Measurements from ENCODE around the gene ZFHX3. TPM values are rescaled to one million over a fixed set of nuclear protein-coding genes. Genes with fewer than 3 reads are reported as not detected.

ZFHX3 gene
- polyA plus RNA-seq, 1 donor from 2014 or later, result 26.4 TPM

GRCh38 chr16:72922714-72923113 is 125.2 kb downstream of the ZFHX3 start:
- no peak overlapping the region for H3K9ac ChIP-seq (ENCODE audit: low read length)
- peaks cover 80% of the 10 kb centered on the region for H4K20me1 ChIP-seq (ENCODE audit: insufficient read depth)
- H2AFZ ChIP-seq (ENCODE audit: low read depth, low read length), result no peak overlapping the region
- no peak overlapping the region for H3K4me2 ChIP-seq (ENCODE audit: low read length)
- no peak overlapping the region for H3K4me3 ChIP-seq (ENCODE audit: low read length)
- TF ChIP-seq TAF1 (IDR thresholded peaks at IDR 0.05; ENCODE audit: low read depth) (no peak), RAD21 (conservative IDR thresholded peaks at IDR 0.05) (no peak)
- H3K9me3 ChIP-seq (ENCODE audit: low read length), result no peaks in the 10 kb centered on the region
- no peaks in the 10 kb centered on the region for H3F3A ChIP-seq (ENCODE audit: insufficient read depth, low read length, poor library complexity, severe bottlenecking)
- peaks cover 98% of the 10 kb centered on the region for H3K79me2 ChIP-seq (replicated peaks; ENCODE audit: insufficient read depth, low read length)
- no peaks in the 10 kb centered on the region for H3K27me3 ChIP-seq (ENCODE audit: insufficient read depth, low read depth, low read length)
- no peaks in the 10 kb centered on the region for H3K36me3 ChIP-seq (ENCODE audit: insufficient read depth, low read length)
- H3K27ac ChIP-seq (ENCODE audit: low read length), result no peak overlapping the region
- no peaks in the 10 kb centered on the region for H3K9me2 ChIP-seq (ENCODE audit: insufficient read depth, low read length)

- H3K9ac ChIP-seq (ENCODE audit: low read length), result no peak overlapping the region
- H3K27ac ChIP-seq (ENCODE audit: low read length), result no peak overlapping the region
- H3F3A ChIP-seq (ENCODE audit: insufficient read depth, low read length, poor library complexity, severe bottlenecking), result no peaks in the 10 kb centered on the region
- H4K20me1 ChIP-seq (ENCODE audit: insufficient read depth), result peaks cover 79% of the 10 kb centered on the region
- TF ChIP-seq MXI1 (conservative IDR thresholded peaks at IDR 0.05; ENCODE audit: poor library complexity, severe bottlenecking) (no peak), TAF1 (IDR thresholded peaks at IDR 0.05; ENCODE audit: low read depth) (no peak), CTCF (IDR thresholded peaks at IDR 0.05; ENCODE audit: poor library complexity, severe bottlenecking) (no peak), EP300 (conservative IDR thresholded peaks at IDR 0.05; ENCODE audit: poor library complexity, severe bottlenecking) (no peak), EZH2 (IDR thresholded peaks at IDR 0.05; ENCODE audit: borderline replicate concordance, insufficient read depth, low read length, poor library complexity, severe bottlenecking) (no peak), REST (IDR thresholded peaks at IDR 0.05; ENCODE audit: borderline replicate concordance) (no peak), SMC3 (conservative IDR thresholded peaks at IDR 0.05; ENCODE audit: poor library complexity) (no peak), RAD21 (conservative IDR thresholded peaks at IDR 0.05) (no peak), POLR2AphosphoS5 (IDR thresholded peaks at IDR 0.05) (no peak)
- H3K27me3 ChIP-seq (ENCODE audit: insufficient read depth, low read depth, low read length), result no peaks in the 10 kb centered on the region
- no peak overlapping the region for H3K4me3 ChIP-seq (ENCODE audit: low read length)
- H2AFZ ChIP-seq (ENCODE audit: low read depth, low read length), result no peak overlapping the region
- no peaks in the 10 kb centered on the region for H3K36me3 ChIP-seq (ENCODE audit: insufficient read depth, low read length)
- H3K9me2 ChIP-seq (ENCODE audit: insufficient read depth, low read length), result no peaks in the 10 kb centered on the region
- H3K79me2 ChIP-seq (replicated peaks; ENCODE audit: insufficient read depth, low read length), result peaks cover 98% of the 10 kb centered on the region
- H3K4me2 ChIP-seq (ENCODE audit: low read length), result no peak overlapping the region
- H3K9me3 ChIP-seq (ENCODE audit: low read length), result no peaks in the 10 kb centered on the region
Observed at GRCh38 chr16:72921620-72922019, 126.3 kb downstream of the ZFHX3 start.

- peaks cover 79% of the 10 kb centered on the region for H4K20me1 ChIP-seq (ENCODE audit: insufficient read depth)
- H3K27ac ChIP-seq (ENCODE audit: low read length), result no peak overlapping the region
- no peaks in the 10 kb centered on the region for H3F3A ChIP-seq (ENCODE audit: insufficient read depth, low read length, poor library complexity, severe bottlenecking)
- no peak overlapping the region for H3K4me2 ChIP-seq (ENCODE audit: low read length)
- no peak overlapping the region for H3K9ac ChIP-seq (ENCODE audit: low read length)
- H3K9me3 ChIP-seq (ENCODE audit: low read length), result no peaks in the 10 kb centered on the region
- peaks cover 98% of the 10 kb centered on the region for H3K79me2 ChIP-seq (replicated peaks; ENCODE audit: insufficient read depth, low read length)
- H3K27me3 ChIP-seq (ENCODE audit: insufficient read depth, low read depth, low read length), result no peaks in the 10 kb centered on the region
- H2AFZ ChIP-seq (ENCODE audit: low read depth, low read length), result no peak overlapping the region
- TF ChIP-seq EZH2 (IDR thresholded peaks at IDR 0.05; ENCODE audit: borderline replicate concordance, insufficient read depth, low read length, poor library complexity, severe bottlenecking) (no peak), CTCF (IDR thresholded peaks at IDR 0.05; ENCODE audit: poor library complexity, severe bottlenecking) (no peak)
- H3K4me3 ChIP-seq (ENCODE audit: low read length), result no peak overlapping the region
- no peaks in the 10 kb centered on the region for H3K36me3 ChIP-seq (ENCODE audit: insufficient read depth, low read length)
- H3K9me2 ChIP-seq (ENCODE audit: insufficient read depth, low read length), result no peaks in the 10 kb centered on the region
Observed at GRCh38 chr16:72921106-72921505, 126.8 kb downstream of the ZFHX3 start.

All from neural cell (in vitro differentiated cells).